ENCODE measurements around the gene KIF9. TPM values are rescaled to one million over a fixed set of nuclear protein-coding genes. Genes with fewer than 3 reads are reported as not detected.

Gene KIF9
- total and polyA plus RNA-seq, 5 donors from 2014 or later = 3.7 to 5.4 (median 4.1) TPM

- no peaks in the 10 kb centered on the region for H3K36me3 ChIP-seq (ENCODE audit: control insufficient read depth, insufficient read depth, low read length)
- DNase-seq (no peak), ATAC-seq (ENCODE audit: low read depth in 2 of 2) (no peak)
- H3K9me3 Mint-ChIP-seq = no peaks in the 10 kb centered on the region
- no peak overlapping the region for H3K4me3 Mint-ChIP-seq
- H3K4me1 Mint-ChIP-seq = no peaks in the 10 kb centered on the region
- no peak overlapping the region for H3K27ac ChIP-seq (ENCODE audit: insufficient read depth, low read length, poor library complexity, severe bottlenecking)
- H3K27ac Mint-ChIP-seq = no peak overlapping the region
- H3K27me3 ChIP-seq (ENCODE audit: control insufficient read depth, insufficient read depth, low read length) = no peaks in the 10 kb centered on the region
- H3K27me3 Mint-ChIP-seq = no peaks in the 10 kb centered on the region
- no peak overlapping the region for H3K4me3 ChIP-seq (ENCODE audit: low read depth, low read length)
- no peaks in the 10 kb centered on the region for H3K36me3 Mint-ChIP-seq
- no peaks in the 10 kb centered on the region for H3K4me1 ChIP-seq (ENCODE audit: control insufficient read depth, insufficient read depth, low read length, poor library complexity, severe bottlenecking)
- no peaks in the 10 kb centered on the region for H3K9me3 ChIP-seq (ENCODE audit: control insufficient read depth in 2 of 2, low read length in 2 of 2)
These were observed 38.0 kb downstream of the KIF9 start for GRCh38 chr3:47244531-47245100.

DNA sequence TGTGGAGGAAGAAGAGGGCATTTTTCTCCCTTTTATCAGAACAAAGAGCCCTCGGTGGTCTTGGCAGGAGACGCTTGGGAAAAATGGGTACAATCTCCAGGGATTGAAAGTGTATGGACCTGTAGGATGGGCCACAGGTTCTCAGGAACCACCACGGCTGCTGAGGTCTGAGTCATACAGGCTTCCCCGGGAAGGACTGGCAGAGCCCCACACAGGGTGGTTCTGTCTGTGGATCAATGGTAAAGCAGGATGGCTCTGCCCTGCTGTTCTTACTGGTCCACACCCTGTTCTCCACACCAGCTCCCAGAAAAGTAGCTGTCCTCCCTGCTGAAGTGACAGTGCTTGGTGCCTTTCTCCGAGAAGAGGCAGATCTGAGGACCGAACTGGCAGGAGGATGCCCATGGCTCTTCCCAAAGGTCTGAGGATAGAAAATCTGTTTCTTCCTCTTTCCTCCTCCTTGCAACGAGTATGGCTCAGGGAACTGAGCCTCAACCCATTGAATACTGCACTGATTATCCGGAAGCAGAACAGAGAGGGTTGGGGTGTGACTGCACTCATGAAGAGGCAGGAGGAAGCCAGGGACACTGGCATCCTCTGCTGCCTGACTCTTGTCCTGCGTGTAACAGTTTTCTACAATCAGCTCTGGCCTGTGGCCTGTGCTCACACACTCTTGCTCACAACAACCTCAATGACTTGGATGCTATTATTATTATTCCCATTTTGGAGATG lies 39.0 kb downstream of the KIF9 start:
- no peak overlapping the region for H3K4me3 ChIP-seq (ENCODE audit: low read depth, low read length)
- ATAC-seq (ENCODE audit: low read depth in 2 of 2) (no peak), DNase-seq (no peak)
- no peaks in the 10 kb centered on the region for H3K4me1 ChIP-seq (ENCODE audit: control insufficient read depth, insufficient read depth, low read length, poor library complexity, severe bottlenecking)
- H3K36me3 ChIP-seq (ENCODE audit: control insufficient read depth, insufficient read depth, low read length) = no peaks in the 10 kb centered on the region
- no peaks in the 10 kb centered on the region for H3K9me3 ChIP-seq (ENCODE audit: control insufficient read depth in 2 of 2, low read length in 2 of 2)
- no peaks in the 10 kb centered on the region for H3K27me3 ChIP-seq (ENCODE audit: control insufficient read depth, insufficient read depth, low read length)
- Mint-ChIP-seq H3K4me1 (no peaks in the 10 kb centered on the region), H3K4me3 (no peak overlapping the region), H3K36me3 (no peaks in the 10 kb centered on the region), H3K27me3 (no peaks in the 10 kb centered on the region), H3K9me3 (no peaks in the 10 kb centered on the region), H3K27ac (no peak overlapping the region)
- no peak overlapping the region for H3K27ac ChIP-seq (ENCODE audit: insufficient read depth, low read length, poor library complexity, severe bottlenecking)

DNA sequence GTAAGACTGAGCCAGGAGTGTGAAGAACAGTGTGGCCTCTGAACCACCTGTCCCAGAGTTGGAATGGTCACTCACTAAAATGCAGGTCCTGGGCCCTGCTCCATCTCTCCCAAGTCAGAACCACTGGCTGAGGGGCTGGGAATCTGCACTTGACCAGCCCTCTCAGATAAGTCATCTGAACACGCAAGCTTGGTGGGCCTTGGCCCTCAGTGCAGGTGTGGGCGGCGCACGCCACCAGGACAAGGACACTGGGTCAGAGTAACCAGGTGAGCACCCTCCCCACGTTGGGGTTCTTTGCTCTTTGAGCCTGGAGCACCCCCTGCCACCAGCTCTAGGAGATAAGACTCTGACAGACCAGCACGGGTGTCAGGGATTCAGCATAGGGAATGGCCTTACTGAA lies 42.7 kb downstream of the KIF9 start:
- no peaks in the 10 kb centered on the region for H3K9me3 Mint-ChIP-seq
- ATAC-seq (ENCODE audit: low read depth in 2 of 2) = no peak
- Histone ChIP-seq H3K36me3 (ENCODE audit: control insufficient read depth, insufficient read depth, low read length) (no peaks in the 10 kb centered on the region), H3K4me3 (ENCODE audit: low read depth, low read length) (no peak overlapping the region), H3K9me3 (ENCODE audit: control insufficient read depth in 2 of 2, low read length in 2 of 2) (no peaks in the 10 kb centered on the region), H3K4me1 (ENCODE audit: control insufficient read depth, insufficient read depth, low read length, poor library complexity, severe bottlenecking) (no peaks in the 10 kb centered on the region), H3K27me3 (ENCODE audit: control insufficient read depth, insufficient read depth, low read length) (no peaks in the 10 kb centered on the region), H3K27ac (ENCODE audit: insufficient read depth, low read length, poor library complexity, severe bottlenecking) (no peak overlapping the region)
- H3K27me3 Mint-ChIP-seq = no peaks in the 10 kb centered on the region
- no peak overlapping the region for H3K4me3 Mint-ChIP-seq
- no peak for DNase-seq
- no peaks in the 10 kb centered on the region for H3K4me1 Mint-ChIP-seq
- no peak overlapping the region for H3K27ac Mint-ChIP-seq
- H3K36me3 Mint-ChIP-seq = no peaks in the 10 kb centered on the region

DNA sequence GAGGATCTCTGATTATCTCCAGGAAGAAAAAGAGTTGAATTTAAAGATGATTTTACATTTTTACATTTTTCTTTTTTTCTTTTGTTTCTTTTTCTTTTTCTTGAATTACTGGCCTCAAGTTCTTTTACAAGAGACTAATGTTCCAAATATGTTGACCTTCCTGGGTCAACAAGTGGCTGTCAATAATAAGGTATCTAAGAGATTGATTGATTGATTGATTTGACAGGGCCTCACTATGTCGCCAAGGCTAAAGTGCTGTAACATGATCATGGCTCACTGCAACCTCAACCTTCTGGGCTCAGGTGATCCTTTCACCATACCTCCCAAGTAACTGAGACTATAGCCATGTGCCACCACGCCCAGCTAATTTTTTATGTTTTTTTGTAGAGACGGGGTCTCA lies 44.6 kb downstream of the KIF9 start:
- Histone ChIP-seq H3K27ac (ENCODE audit: insufficient read depth, low read length, poor library complexity, severe bottlenecking) (no peak overlapping the region), H3K36me3 (ENCODE audit: control insufficient read depth, insufficient read depth, low read length) (no peaks in the 10 kb centered on the region), H3K4me3 (ENCODE audit: low read depth, low read length) (no peak overlapping the region), H3K9me3 (ENCODE audit: control insufficient read depth in 2 of 2, low read length in 2 of 2) (no peaks in the 10 kb centered on the region), H3K27me3 (ENCODE audit: control insufficient read depth, insufficient read depth, low read length) (no peaks in the 10 kb centered on the region), H3K4me1 (ENCODE audit: control insufficient read depth, insufficient read depth, low read length, poor library complexity, severe bottlenecking) (no peaks in the 10 kb centered on the region)
- H3K36me3 Mint-ChIP-seq = no peaks in the 10 kb centered on the region
- no peaks in the 10 kb centered on the region for H3K9me3 Mint-ChIP-seq
- no peak for ATAC-seq (ENCODE audit: low read depth in 2 of 2)
- DNase-seq = no peak
- no peaks in the 10 kb centered on the region for H3K4me1 Mint-ChIP-seq
- no peak overlapping the region for H3K4me3 Mint-ChIP-seq
- no peaks in the 10 kb centered on the region for H3K27me3 Mint-ChIP-seq
- H3K27ac Mint-ChIP-seq = peak overlapping the region in 1 of 3 donors; percentile 32

DNA sequence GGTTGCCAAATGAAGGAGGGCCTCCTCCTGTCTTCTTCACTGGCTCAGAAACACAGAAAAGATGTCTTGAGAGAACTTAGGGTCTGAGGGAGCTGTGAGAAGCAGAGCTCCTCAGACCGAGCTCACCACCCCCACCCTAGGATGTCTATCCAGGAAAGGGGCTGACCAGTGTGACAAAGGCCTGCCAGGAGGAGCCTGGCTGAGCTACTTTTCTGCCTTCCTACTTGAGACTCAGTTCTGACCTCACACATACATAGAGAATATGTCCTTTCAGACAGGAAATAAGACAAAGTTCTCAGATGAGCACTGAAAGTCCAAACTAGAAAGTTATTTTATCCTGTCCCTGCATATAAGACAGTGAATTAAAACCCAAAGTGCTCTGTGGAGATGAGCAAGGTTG lies 54.5 kb downstream of the KIF9 start:
- Histone ChIP-seq H3K27me3 (ENCODE audit: control insufficient read depth, insufficient read depth, low read length) (no peaks in the 10 kb centered on the region), H3K4me3 (ENCODE audit: low read depth, low read length) (no peak overlapping the region), H3K4me1 (ENCODE audit: control insufficient read depth, insufficient read depth, low read length, poor library complexity, severe bottlenecking) (no peaks in the 10 kb centered on the region), H3K27ac (ENCODE audit: insufficient read depth, low read length, poor library complexity, severe bottlenecking) (no peak overlapping the region), H3K9me3 (ENCODE audit: control insufficient read depth in 2 of 2, low read length in 2 of 2) (no peaks in the 10 kb centered on the region), H3K36me3 (ENCODE audit: control insufficient read depth, insufficient read depth, low read length) (no peaks in the 10 kb centered on the region)
- H3K4me1 Mint-ChIP-seq = no peaks in the 10 kb centered on the region
- no peaks in the 10 kb centered on the region for H3K27me3 Mint-ChIP-seq
- no peak for DNase-seq
- H3K36me3 Mint-ChIP-seq = no peaks in the 10 kb centered on the region
- H3K27ac Mint-ChIP-seq = peak overlapping the region in 2 of 3 donors; percentile 6 to 12
- ATAC-seq (ENCODE audit: low read depth in 2 of 2) = no peak
- H3K4me3 Mint-ChIP-seq = no peak overlapping the region
- H3K9me3 Mint-ChIP-seq = no peaks in the 10 kb centered on the region

DNA sequence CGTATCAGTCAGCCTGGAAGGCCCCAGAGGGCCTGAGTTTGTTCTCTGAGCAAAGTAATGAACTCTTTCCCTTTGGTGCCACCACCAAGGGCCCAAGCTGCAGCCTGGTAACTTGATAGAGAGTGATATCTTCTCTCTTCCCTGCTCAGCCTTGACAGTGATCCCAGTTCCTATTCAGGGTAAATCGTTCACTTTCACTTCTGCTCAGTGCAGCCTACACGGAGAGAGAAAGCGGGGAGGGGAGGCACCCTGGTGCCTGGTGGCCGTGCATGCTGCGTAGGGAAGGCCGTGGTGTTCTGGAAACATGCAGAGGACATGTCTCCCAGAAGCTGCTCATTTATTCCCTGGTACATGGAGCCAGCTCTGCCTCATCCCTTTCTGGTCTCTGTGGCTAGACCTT lies 54.9 kb downstream of the KIF9 start:
- DNase-seq = no peak
- Histone ChIP-seq H3K4me1 (ENCODE audit: control insufficient read depth, insufficient read depth, low read length, poor library complexity, severe bottlenecking) (no peaks in the 10 kb centered on the region), H3K27me3 (ENCODE audit: control insufficient read depth, insufficient read depth, low read length) (no peaks in the 10 kb centered on the region), H3K4me3 (ENCODE audit: low read depth, low read length) (no peak overlapping the region), H3K27ac (ENCODE audit: insufficient read depth, low read length, poor library complexity, severe bottlenecking) (no peak overlapping the region), H3K36me3 (ENCODE audit: control insufficient read depth, insufficient read depth, low read length) (no peaks in the 10 kb centered on the region), H3K9me3 (ENCODE audit: control insufficient read depth in 2 of 2, low read length in 2 of 2) (no peaks in the 10 kb centered on the region)
- Mint-ChIP-seq H3K9me3 (no peaks in the 10 kb centered on the region), H3K4me1 (no peaks in the 10 kb centered on the region), H3K4me3 (no peak overlapping the region), H3K36me3 (no peaks in the 10 kb centered on the region), H3K27me3 (no peaks in the 10 kb centered on the region), H3K27ac (peak overlapping the region in 2 of 3 donors; percentile 12 to 50)
- ATAC-seq (ENCODE audit: low read depth in 2 of 2) = no peak

GRCh38 chr3:47225310-47225906 lies 57.2 kb downstream of the KIF9 start:
- Histone ChIP-seq H3K27ac (ENCODE audit: insufficient read depth, low read length, poor library complexity, severe bottlenecking) (no peak overlapping the region), H3K4me3 (ENCODE audit: low read depth, low read length) (no peak overlapping the region), H3K4me1 (ENCODE audit: control insufficient read depth, insufficient read depth, low read length, poor library complexity, severe bottlenecking) (no peaks in the 10 kb centered on the region), H3K27me3 (ENCODE audit: control insufficient read depth, insufficient read depth, low read length) (no peaks in the 10 kb centered on the region), H3K9me3 (ENCODE audit: control insufficient read depth in 2 of 2, low read length in 2 of 2) (no peaks in the 10 kb centered on the region), H3K36me3 (ENCODE audit: control insufficient read depth, insufficient read depth, low read length) (no peaks in the 10 kb centered on the region)
- ATAC-seq (ENCODE audit: low read depth in 2 of 2) (no peak), DNase-seq (no peak)
- Mint-ChIP-seq H3K4me1 (no peaks in the 10 kb centered on the region), H3K4me3 (no peak overlapping the region), H3K27ac (peak overlapping the region in 1 of 3 donors; percentile 39), H3K36me3 (no peaks in the 10 kb centered on the region), H3K27me3 (no peaks in the 10 kb centered on the region), H3K9me3 (no peaks in the 10 kb centered on the region)

DNA sequence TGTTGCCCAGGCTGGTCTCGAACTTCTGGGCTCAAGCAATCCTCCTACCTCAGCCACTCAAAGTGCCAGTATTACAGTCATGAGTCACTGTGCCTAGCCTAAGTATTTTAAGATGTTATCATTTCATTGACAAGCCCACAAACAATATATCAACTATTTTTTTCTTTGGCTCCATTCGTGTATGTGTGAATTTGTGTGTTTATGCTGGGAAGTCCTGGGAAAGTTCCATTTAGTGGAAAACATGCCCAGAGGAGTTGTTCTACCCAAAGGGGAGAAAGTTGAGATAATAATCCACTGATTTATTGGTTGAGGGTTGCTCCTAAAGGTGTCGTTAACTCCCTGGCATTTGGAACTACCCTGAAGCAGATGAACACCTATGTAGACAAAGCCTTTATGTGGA lies 58.8 kb downstream of the KIF9 start:
- no peak overlapping the region for H3K4me3 Mint-ChIP-seq
- no peaks in the 10 kb centered on the region for H3K36me3 Mint-ChIP-seq
- ATAC-seq (ENCODE audit: low read depth in 2 of 2) (no peak), DNase-seq (no peak)
- no peaks in the 10 kb centered on the region for H3K4me1 Mint-ChIP-seq
- H3K27me3 Mint-ChIP-seq = no peaks in the 10 kb centered on the region
- H3K4me3 ChIP-seq (ENCODE audit: low read depth, low read length) = no peak overlapping the region
- no peak overlapping the region for H3K27ac Mint-ChIP-seq
- H3K27me3 ChIP-seq (ENCODE audit: control insufficient read depth, insufficient read depth, low read length) = no peaks in the 10 kb centered on the region
- no peaks in the 10 kb centered on the region for H3K36me3 ChIP-seq (ENCODE audit: control insufficient read depth, insufficient read depth, low read length)
- no peaks in the 10 kb centered on the region for H3K9me3 Mint-ChIP-seq
- no peaks in the 10 kb centered on the region for H3K9me3 ChIP-seq (ENCODE audit: control insufficient read depth in 2 of 2, low read length in 2 of 2)
- H3K27ac ChIP-seq (ENCODE audit: insufficient read depth, low read length, poor library complexity, severe bottlenecking) = no peak overlapping the region
- no peaks in the 10 kb centered on the region for H3K4me1 ChIP-seq (ENCODE audit: control insufficient read depth, insufficient read depth, low read length, poor library complexity, severe bottlenecking)
